GM21390 (cell line): ENCODE data around the gene MRPL23.

Experiments
- ATAC-seq: cut with Tn5 transposase; IDR thresholded peaks from one replicate; pipeline ENCODE4 v1.9.1; 2021; ENCODE audit not compliant: unreplicated experiment

The MRPL23 gene

GRCh38 chr11:1952806-1953482 lies 5.8 kb downstream of the MRPL23 start:
- no peak for ATAC-seq

- no peak for ATAC-seq
Observed at GRCh38 chr11:1953489-1954266, 6.5 kb downstream of the MRPL23 start.

GRCh38 chr11:1958367-1958766 lies 11.2 kb downstream of the MRPL23 start:
- no peak for ATAC-seq

GRCh38 chr11:1959786-1960185 lies 12.7 kb downstream of the MRPL23 start:
- no peak for ATAC-seq

- no peak for ATAC-seq
Observed at GRCh38 chr11:1963864-1964263, 16.7 kb downstream of the MRPL23 start.

- no peak for ATAC-seq
Observed at GRCh38 chr11:1964348-1964747, 17.2 kb downstream of the MRPL23 start.

- ATAC-seq, result no peak
Observed at GRCh38 chr11:1964955-1965354, 17.8 kb downstream of the MRPL23 start.

GRCh38 chr11:1966531-1966930 lies 19.4 kb downstream of the MRPL23 start:
- ATAC-seq, result no peak

GRCh38 chr11:1967641-1968225 lies 20.6 kb downstream of the MRPL23 start:
- no peak for ATAC-seq

- ATAC-seq, result no peak
Observed at GRCh38 chr11:1968454-1969002, 21.4 kb downstream of the MRPL23 start.

GRCh38 chr11:1969035-1969434 lies 21.9 kb downstream of the MRPL23 start:
- ATAC-seq, result no peak

GRCh38 chr11:1969776-1970175 lies 22.6 kb downstream of the MRPL23 start:
- no peak for ATAC-seq

GRCh38 chr11:1970956-1971355 lies 23.8 kb downstream of the MRPL23 start:
- no peak for ATAC-seq

- ATAC-seq, result no peak
Observed at GRCh38 chr11:1975185-1975584, 28.1 kb downstream of the MRPL23 start.

GRCh38 chr11:1978720-1979473 lies 31.8 kb downstream of the MRPL23 start:
- ATAC-seq, result no peak

- no peak for ATAC-seq
Observed at GRCh38 chr11:1979607-1980006, 32.5 kb downstream of the MRPL23 start.

GRCh38 chr11:1982873-1983600 lies 35.9 kb downstream of the MRPL23 start:
- ATAC-seq, result no peak

GRCh38 chr11:1983601-1983961 lies 36.4 kb downstream of the MRPL23 start:
- ATAC-seq, result no peak

GRCh38 chr11:1987024-1987423 lies 39.9 kb downstream of the MRPL23 start:
- ATAC-seq, result no peak

GRCh38 chr11:1988174-1988573 lies 41.0 kb downstream of the MRPL23 start:
- no peak for ATAC-seq
